NOMO-1 treated with dmso at 0.1 percent for 144 hours (cell line): Measurements from ENCODE around the gene TBC1D2B.

Experiments used
- DNase-seq: peaks from one replicate; lab custom pipeline; 2025; ENCODE audit not compliant: unreplicated experiment; lab: John Stamatoyannopoulos, UW

TBC1D2B gene

GRCh38 chr15:78035861-78036476, 41.5 kb downstream of the TBC1D2B start:
- DNase-seq = no peak

GRCh38 chr15:78035321-78035751, 42.2 kb downstream of the TBC1D2B start:
- no peak for DNase-seq

- peak; percentile 49 for DNase-seq
Observed at GRCh38 chr15:78034495-78035191, 42.9 kb downstream of the TBC1D2B start.

GRCh38 chr15:78033864-78034263, 43.6 kb downstream of the TBC1D2B start:
- no peak for DNase-seq

- DNase-seq = peak; percentile 8
Observed at GRCh38 chr15:78032671-78033070, 44.8 kb downstream of the TBC1D2B start.

- DNase-seq = no peak
Observed at GRCh38 chr15:78024883-78025282, 52.6 kb downstream of the TBC1D2B start.

- DNase-seq = no peak
Observed at GRCh38 chr15:78024519-78024870, 53.0 kb downstream of the TBC1D2B start.

- DNase-seq = no peak
Observed at GRCh38 chr15:78023865-78024518, 53.5 kb downstream of the TBC1D2B start.

- no peak for DNase-seq
Observed at GRCh38 chr15:78023081-78023665, 54.3 kb downstream of the TBC1D2B start.

- DNase-seq = no peak
Observed at GRCh38 chr15:78021761-78022160, 55.8 kb downstream of the TBC1D2B start.

- no peak for DNase-seq
Observed at GRCh38 chr15:78020007-78020406, 57.5 kb downstream of the TBC1D2B start.

GRCh38 chr15:78018946-78019644, 58.4 kb downstream of the TBC1D2B start:
- peak; percentile 52 for DNase-seq

GRCh38 chr15:78018445-78018844, 59.1 kb downstream of the TBC1D2B start:
- no peak for DNase-seq

GRCh38 chr15:78016860-78017259, 60.7 kb downstream of the TBC1D2B start:
- DNase-seq = no peak

- no peak for DNase-seq
Observed at GRCh38 chr15:78012643-78013077, 64.9 kb downstream of the TBC1D2B start.

- DNase-seq = no peak
Observed at GRCh38 chr15:78010067-78010466, 67.4 kb downstream of the TBC1D2B start.

- no peak for DNase-seq
Observed at GRCh38 chr15:78007964-78008886, 69.3 kb downstream of the TBC1D2B start.

GRCh38 chr15:78007211-78007931, 70.1 kb downstream of the TBC1D2B start:
- DNase-seq = no peak

GRCh38 chr15:78006567-78007205, 70.8 kb downstream of the TBC1D2B start:
- no peak for DNase-seq
